ENCODE measurements around the gene LY6G6D.

DNA sequence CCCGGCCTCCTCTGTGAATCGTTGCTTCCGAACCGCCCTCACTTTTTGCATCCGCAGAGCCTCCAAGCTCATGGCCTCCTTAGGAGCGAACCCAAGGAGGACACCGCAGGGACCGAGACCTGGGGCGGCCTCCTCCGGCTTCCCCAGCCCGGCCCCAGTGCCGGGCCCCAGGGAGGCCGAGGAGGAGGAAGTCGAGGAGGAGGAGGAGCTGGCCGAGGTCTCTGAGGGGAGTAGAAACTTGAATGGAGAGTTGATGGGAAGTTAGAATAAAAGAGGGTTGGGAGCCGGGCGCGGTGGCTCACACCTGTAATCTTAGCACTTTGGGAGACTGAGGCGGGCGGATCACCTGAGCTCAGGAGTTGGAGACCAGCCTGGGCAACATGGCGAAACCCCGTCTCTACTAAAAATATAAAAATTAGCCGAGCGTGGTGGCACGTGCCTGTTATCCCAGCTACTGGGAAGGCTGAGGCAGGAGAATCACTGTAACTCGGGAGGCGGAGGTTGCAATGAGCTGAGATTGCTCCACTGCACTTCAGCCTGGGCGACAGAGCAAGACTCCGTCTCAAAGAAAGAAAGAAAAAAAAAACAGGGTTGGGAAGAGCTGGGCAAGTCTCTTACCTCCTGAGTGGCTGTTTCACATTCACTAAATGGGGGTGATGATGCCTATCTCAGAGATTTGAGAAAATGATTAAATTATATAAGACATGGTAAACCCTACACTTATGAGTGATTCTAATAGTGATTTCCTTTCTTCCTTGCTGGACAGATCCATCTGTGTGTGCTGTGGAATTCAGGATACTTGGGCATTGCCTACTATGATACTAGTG, 25.5 kb downstream of the LY6G6D start:
- TF ChIP-seq POLR2A (IDR thresholded peaks at IDR 0.05), result no peak
- TF ChIP-seq, protein P1, sequence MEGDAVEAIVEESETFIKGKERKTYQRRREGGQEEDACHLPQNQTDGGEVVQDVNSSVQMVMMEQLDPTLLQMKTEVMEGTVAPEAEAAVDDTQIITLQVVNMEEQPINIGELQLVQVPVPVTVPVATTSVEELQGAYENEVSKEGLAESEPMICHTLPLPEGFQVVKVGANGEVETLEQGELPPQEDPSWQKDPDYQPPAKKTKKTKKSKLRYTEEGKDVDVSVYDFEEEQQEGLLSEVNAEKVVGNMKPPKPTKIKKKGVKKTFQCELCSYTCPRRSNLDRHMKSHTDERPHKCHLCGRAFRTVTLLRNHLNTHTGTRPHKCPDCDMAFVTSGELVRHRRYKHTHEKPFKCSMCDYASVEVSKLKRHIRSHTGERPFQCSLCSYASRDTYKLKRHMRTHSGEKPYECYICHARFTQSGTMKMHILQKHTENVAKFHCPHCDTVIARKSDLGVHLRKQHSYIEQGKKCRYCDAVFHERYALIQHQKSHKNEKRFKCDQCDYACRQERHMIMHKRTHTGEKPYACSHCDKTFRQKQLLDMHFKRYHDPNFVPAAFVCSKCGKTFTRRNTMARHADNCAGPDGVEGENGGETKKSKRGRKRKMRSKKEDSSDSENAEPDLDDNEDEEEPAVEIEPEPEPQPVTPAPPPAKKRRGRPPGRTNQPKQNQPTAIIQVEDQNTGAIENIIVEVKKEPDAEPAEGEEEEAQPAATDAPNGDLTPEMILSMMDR (IDR thresholded peaks at IDR 0.05), result no peak
